BLaER1 treated with 17β-estradiol and CSF1 and Interleukin-3, amounts not matched to agents 10 nM and 100 nM (cell line): ENCODE results near the gene PLXNB1.

Experiments
- H3K27ac ChIP-seq, 11 experiments: shearing (Covaris generic); formaldehyde crosslinking; 2 replicates each; pipeline ENCODE4 v1.8.1; 2022
- H3K27me3 ChIP-seq, 11 experiments: shearing (Covaris generic); formaldehyde crosslinking; 2 replicates each; pipeline ENCODE4 v1.8.1; 2022
- H3K36me3 ChIP-seq, 11 experiments: shearing (Covaris generic); formaldehyde crosslinking; 2 replicates each; pipeline ENCODE4 v1.8.1; 2022
- H3K4me1 ChIP-seq, 10 experiments: shearing (Covaris generic); formaldehyde crosslinking; 2 replicates each; pipeline ENCODE4 v1.8.1; 2022
- H3K4me2 ChIP-seq, 11 experiments: shearing (Covaris generic); formaldehyde crosslinking; 2 replicates each; pipeline ENCODE4 v1.8.1; 2022
- H3K4me3 ChIP-seq, 10 experiments: shearing (Covaris generic); formaldehyde crosslinking; 2 replicates each; pipeline ENCODE4 v1.8.1; 2022
- H3K9ac ChIP-seq, 11 experiments: shearing (Covaris generic); formaldehyde crosslinking; 2 replicates each; pipeline ENCODE4 v1.8.1; 2022
- H3K9me3 ChIP-seq, 11 experiments: shearing (Covaris generic); formaldehyde crosslinking; replicated peaks in 1 of 11; 2 replicates each; pipeline ENCODE4 v1.8.1; 2022
- H4K20me1 ChIP-seq, 11 experiments: shearing (Covaris generic); formaldehyde crosslinking; 2 replicates each; pipeline ENCODE4 v1.8.1; 2022
- Cebpa-rat ChIP-seq, 11 experiments: shearing (Covaris generic); IDR thresholded peaks; 2 replicates each; pipeline ENCODE4 v1.8.1; 2022

Gene PLXNB1

DNA sequence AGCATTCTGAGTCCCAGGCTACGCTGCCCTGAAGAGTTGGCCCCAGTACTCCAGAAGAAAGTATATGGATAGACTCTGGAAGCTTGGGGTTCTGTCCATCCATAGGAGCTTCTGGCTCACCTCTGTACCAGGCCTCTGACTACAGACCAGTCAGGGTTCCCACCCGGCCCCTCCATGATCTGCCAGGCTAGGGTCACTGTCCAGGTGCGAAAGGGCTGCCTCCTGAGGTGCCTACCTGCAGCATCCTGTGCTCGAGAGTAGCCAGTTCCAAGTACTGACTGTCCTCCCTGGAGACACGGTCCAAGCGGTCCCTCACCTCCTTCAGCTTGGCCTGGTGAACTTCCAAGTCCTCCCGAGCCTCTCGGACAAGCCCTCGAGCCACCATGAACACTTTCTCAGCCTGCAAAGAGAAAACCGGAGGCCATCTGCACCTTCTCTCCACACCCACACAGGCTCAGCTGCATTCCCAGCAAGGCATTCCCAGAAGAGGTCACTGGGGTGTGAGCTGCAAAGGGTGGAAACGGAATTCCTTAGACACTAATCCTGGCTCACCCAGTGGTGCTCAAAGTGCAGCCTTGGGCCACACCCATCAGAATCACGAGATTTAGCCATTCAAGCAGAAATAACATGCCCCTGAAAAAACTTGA, 3.7 kb upstream of the PLXNB1 start:
- Histone ChIP-seq H3K36me3 (peaks cover 23 to 39% (median 29%) of the 10 kb centered on the region in 11 experiments), H3K27ac (peak overlapping the region in 1 of 11 experiments; percentile 17; a peak in 1 of 22 replicates), H3K9me3 (no peaks in the 10 kb centered on the region), H3K4me3 (no peak overlapping the region), H3K4me2 (no peak overlapping the region), H3K27me3 (no peaks in the 10 kb centered on the region), H4K20me1 (peaks cover 0 to 12% (median 0%) of the 10 kb centered on the region in 11 experiments; a peak in 5 of 22 replicates), H3K9ac (peak overlapping the region in 6 of 11 experiments; percentile 13 to 39 (median 34); a peak in 6 of 22 replicates), H3K4me1 (peaks cover 25 to 58% (median 38%) of the 10 kb centered on the region in 10 experiments)
- no peak for TF ChIP-seq Cebpa-rat (IDR thresholded peaks at IDR 0.05)

DNA sequence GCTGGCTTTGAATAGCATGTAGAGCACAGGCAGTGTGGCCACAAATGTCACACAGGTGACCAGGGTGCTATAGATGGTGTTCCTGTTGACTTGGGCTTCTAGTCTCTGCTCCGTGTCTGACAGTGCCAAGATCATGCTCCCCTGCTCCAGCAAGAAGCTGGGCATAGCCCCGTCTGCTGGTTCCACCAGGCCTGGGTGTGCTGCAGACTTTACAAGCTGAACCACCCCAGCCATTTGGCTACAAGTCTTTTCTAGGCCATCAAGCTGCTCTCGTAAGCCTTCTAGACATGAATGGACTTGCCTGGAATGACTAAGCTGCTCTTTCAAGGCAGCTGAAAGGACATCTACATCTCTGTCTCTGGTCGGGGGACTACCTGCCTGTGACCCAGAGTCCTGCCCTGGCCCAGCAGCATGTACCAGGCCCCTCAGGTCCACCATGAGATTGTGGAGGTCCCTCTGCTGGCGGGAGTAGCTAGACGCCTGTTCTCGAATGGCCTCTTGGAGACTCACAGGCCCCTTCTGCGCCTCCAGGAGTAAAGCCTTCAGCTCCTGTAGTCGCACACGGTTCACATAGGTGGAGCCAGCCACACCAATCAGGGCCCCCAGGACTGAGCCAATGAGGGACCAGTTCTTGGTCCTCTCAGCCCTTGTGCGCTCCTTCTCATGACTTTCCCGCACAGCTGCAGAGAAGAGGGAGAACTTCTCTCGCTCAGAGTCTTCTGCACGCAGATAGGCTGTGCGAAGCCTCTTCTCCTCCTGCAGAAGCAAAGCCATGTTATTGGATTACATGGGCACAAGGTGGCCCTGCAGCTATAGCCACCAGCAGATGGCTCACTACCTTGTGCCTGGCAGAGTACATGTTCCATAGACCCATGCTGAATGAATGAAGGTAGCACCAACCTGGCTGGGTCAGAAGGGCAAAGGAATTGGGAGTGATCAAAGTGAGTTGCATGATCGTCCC, 2.8 kb upstream of the PLXNB1 start:
- no peak for TF ChIP-seq Cebpa-rat (IDR thresholded peaks at IDR 0.05)
- Histone ChIP-seq H3K4me2 (no peak overlapping the region), H3K4me1 (peaks cover 25 to 56% (median 42%) of the 10 kb centered on the region in 10 experiments), H3K4me3 (no peak overlapping the region), H3K36me3 (peaks cover 23 to 39% (median 29%) of the 10 kb centered on the region in 11 experiments), H3K9me3 (no peaks in the 10 kb centered on the region), H4K20me1 (peaks cover 0 to 19% (median 1%) of the 10 kb centered on the region in 11 experiments; a peak in 10 of 22 replicates), H3K9ac (peak overlapping the region in 1 of 11 experiments; percentile 10; a peak in 1 of 22 replicates), H3K27ac (peak overlapping the region in 4 of 11 experiments; percentile 6 to 47 (median 24); a peak in 5 of 22 replicates), H3K27me3 (no peaks in the 10 kb centered on the region)

GRCh38 chr3:48431224-48432029, 1.5 kb upstream of the PLXNB1 start:
- Histone ChIP-seq H3K4me1 (peaks cover 25 to 56% (median 46%) of the 10 kb centered on the region in 10 experiments), H3K4me2 (no peak overlapping the region), H3K9ac (0 out of 22 replicates have a peak overlapping the region, but pooled peaks of 1 of the 11 experiments have one; percentile 10), H3K36me3 (peaks cover 23 to 39% (median 29%) of the 10 kb centered on the region in 11 experiments), H3K4me3 (no peak overlapping the region), H3K27ac (no peak overlapping the region; a peak in 1 of 22 replicates), H3K9me3 (no peaks in the 10 kb centered on the region), H4K20me1 (peaks cover 0 to 32% (median 9%) of the 10 kb centered on the region in 11 experiments; a peak in 18 of 22 replicates), H3K27me3 (no peaks in the 10 kb centered on the region)
- no peak for TF ChIP-seq Cebpa-rat (IDR thresholded peaks at IDR 0.05)

DNA sequence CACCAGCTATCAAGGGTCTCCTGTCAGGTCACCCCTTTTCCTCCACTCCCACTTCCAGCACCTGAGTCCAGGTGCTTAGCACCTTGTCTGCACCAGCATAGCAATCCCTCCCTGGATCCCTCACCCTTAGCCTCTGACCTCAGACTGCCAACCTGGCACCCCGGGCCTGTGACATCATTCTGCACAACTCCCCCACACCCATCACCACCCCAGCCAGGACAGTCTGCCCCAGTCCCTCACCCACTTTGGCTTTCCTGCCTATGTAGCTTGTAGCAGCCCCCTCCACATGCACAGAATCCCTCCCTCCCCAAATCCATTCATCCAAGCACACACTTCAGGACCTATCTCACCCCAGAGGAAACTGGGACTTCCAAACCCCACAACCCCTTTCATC, 819 bp upstream of the PLXNB1 start:
- Histone ChIP-seq H3K27ac (peak overlapping the region in 3 of 11 experiments; percentile 97 to 99 (median 98); a peak in 4 of 22 replicates), H3K4me3 (no peak overlapping the region; a peak in 1 of 20 replicates), H3K9ac (peak overlapping the region in 5 of 11 experiments; percentile 97 to 99 (median 98); a peak in 5 of 22 replicates)

GRCh38 chr3:48429317-48429959, 448 bp downstream of the PLXNB1 start:
- H3K9ac ChIP-seq = peak overlapping the region; percentile 89 to 100 (median 97)
- no peaks in the 10 kb centered on the region for H3K9me3 ChIP-seq
- H3K4me1 ChIP-seq = peaks cover 36 to 62% (median 54%) of the 10 kb centered on the region in 10 experiments
- peaks cover 0 to 46% (median 29%) of the 10 kb centered on the region in 11 experiments; a peak in 18 of 22 replicates for H4K20me1 ChIP-seq
- H3K27ac ChIP-seq = peak overlapping the region; percentile 67 to 99 (median 96)
- peaks cover 24 to 40% (median 29%) of the 10 kb centered on the region in 11 experiments for H3K36me3 ChIP-seq
- H3K27me3 ChIP-seq = no peaks in the 10 kb centered on the region
- H3K4me3 ChIP-seq = peak overlapping the region; percentile 88 to 97 (median 92)
- no peak for TF ChIP-seq Cebpa-rat (IDR thresholded peaks at IDR 0.05)
- peak overlapping the region; percentile 87 to 100 (median 98) for H3K4me2 ChIP-seq

More for the DNA sequence above, 819 bp upstream of the PLXNB1 start:
- no peaks in the 10 kb centered on the region for H3K9me3 ChIP-seq
- H3K36me3 ChIP-seq = peaks cover 23 to 39% (median 29%) of the 10 kb centered on the region in 11 experiments
- peak overlapping the region in 9 of 11 experiments; percentile 90 to 100 (median 99); a peak in 16 of 22 replicates for H3K4me2 ChIP-seq
- no peaks in the 10 kb centered on the region for H3K27me3 ChIP-seq
- H4K20me1 ChIP-seq = peaks cover 0 to 37% (median 16%) of the 10 kb centered on the region in 11 experiments; a peak in 17 of 22 replicates
- peaks cover 28 to 56% (median 46%) of the 10 kb centered on the region in 10 experiments for H3K4me1 ChIP-seq
- no peak for TF ChIP-seq Cebpa-rat (IDR thresholded peaks at IDR 0.05)

DNA sequence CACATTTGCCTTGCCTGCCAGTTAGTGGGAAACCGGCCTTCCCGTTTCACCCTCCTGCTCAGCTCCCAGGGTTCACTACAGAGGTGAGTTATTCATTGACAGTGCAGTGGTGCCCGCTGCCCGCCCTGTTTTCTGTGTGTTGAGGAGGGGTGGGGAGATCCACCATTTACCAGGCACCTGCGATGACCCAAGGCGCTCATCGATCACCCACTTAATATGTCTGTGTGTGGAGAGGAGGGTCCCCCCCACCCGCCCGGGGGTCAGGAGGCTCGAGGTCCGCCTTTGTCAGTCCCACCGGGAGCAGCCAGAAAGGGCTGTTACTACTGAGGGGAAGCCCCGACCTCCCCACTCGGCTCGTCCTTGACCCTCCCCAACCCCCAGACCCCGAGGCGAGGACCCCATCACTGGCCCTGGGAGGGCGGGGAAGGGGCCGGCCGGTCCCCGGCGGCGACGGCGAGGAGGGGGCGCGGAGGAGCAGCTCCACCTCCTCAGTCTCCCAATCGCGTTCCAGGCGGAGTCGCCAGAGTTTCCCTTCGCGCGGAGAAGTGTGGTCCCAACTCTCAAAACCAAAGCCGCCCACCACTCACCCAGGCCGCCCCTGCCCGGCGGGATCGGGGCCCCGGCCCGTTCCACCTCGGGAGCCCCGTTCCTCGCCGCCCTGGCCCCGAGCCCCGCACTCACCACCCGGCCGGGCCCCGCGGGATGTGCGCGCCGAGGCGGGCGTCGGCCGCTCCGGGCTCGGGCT, 1.1 kb downstream of the PLXNB1 start:
- TF ChIP-seq Cebpa-rat (IDR thresholded peaks at IDR 0.05) = no peak
- H3K27ac ChIP-seq = peak overlapping the region; percentile 67 to 99 (median 96)

DNA sequence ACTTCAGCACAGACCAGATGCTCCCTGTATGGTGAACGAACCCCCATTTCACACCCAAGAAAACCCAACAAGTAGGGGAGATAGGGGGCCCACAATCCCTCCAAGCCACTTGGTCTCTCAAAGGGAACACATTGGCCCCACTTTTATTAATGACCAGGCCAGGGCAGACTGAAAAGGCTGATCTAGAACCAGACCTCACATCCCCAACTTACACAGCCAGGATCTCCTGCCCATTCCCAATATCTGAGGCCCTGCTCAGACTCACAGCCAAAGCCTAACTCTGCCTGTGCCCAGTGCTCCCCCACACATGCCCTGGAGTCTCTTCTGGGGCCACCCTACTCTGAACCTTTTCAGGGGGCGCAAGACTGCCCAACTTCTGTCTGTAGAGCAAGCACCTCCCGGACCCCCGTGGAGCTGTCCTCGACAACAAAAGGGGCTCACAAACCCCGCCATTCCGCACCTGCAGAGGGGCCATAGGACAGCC, 1.8 kb downstream of the PLXNB1 start:
- H4K20me1 ChIP-seq = peaks cover 0 to 56% (median 42%) of the 10 kb centered on the region in 11 experiments; a peak in 18 of 22 replicates
- peak overlapping the region; percentile 87 to 100 (median 98) for H3K4me2 ChIP-seq
- H3K27ac ChIP-seq = peak overlapping the region in 9 of 11 experiments; percentile 52 to 99 (median 97); a peak in 18 of 22 replicates
- H3K27me3 ChIP-seq = no peaks in the 10 kb centered on the region
- no peaks in the 10 kb centered on the region for H3K9me3 ChIP-seq
- peaks cover 14 to 39% (median 29%) of the 10 kb centered on the region in 11 experiments for H3K36me3 ChIP-seq
- H3K4me3 ChIP-seq = peak overlapping the region; percentile 88 to 97 (median 92)
- no peak for TF ChIP-seq Cebpa-rat (IDR thresholded peaks at IDR 0.05)
- H3K9ac ChIP-seq = peak overlapping the region; percentile 89 to 100 (median 97)
- H3K4me1 ChIP-seq = peaks cover 45 to 72% (median 65%) of the 10 kb centered on the region in 10 experiments

More for the DNA sequence above, 1.1 kb downstream of the PLXNB1 start:
- Histone ChIP-seq H3K9me3 (no peaks in the 10 kb centered on the region), H3K27me3 (no peaks in the 10 kb centered on the region), H3K9ac (peak overlapping the region; percentile 89 to 100 (median 97)), H3K4me3 (peak overlapping the region; percentile 88 to 97 (median 92)), H3K4me2 (peak overlapping the region; percentile 87 to 100 (median 98)), H4K20me1 (peaks cover 0 to 53% (median 35%) of the 10 kb centered on the region in 11 experiments; a peak in 18 of 22 replicates), H3K4me1 (peaks cover 39 to 66% (median 59%) of the 10 kb centered on the region in 10 experiments), H3K36me3 (peaks cover 20 to 40% (median 29%) of the 10 kb centered on the region in 11 experiments)
